Inferior parietal cortex (tissue), 1 donor: ENCODE results near the gene KLHDC9.
"Not testable (repeated sequence)": the region's sequence is repeated elsewhere in the genome, so short reads cannot be mapped to it uniquely, and the experiment has no call there.

ENCODE experiments used
- DNase-seq: peaks from one replicate; pipeline ENCODE4 v3.0.0-alpha.2; 2016; ENCODE audit errors: extremely low spot score

KLHDC9 gene

GRCh38 chr1:161098210-161099068 lies at the start of gene KLHDC9:
KLHDC9 (plus strand) TSS chr1:161098361; CDS start chr1:161098536, 175 bp downstream.
- peak; percentile 71 for DNase-seq

- no peak for DNase-seq
These were observed 49.0 kb upstream of the KLHDC9 start for GRCh38 chr1:161048949-161049722.

GRCh38 chr1:161051219-161051618 lies 46.9 kb upstream of the KLHDC9 start:
- no peak for DNase-seq

- no peak for DNase-seq
These were observed 45.3 kb upstream of the KLHDC9 start for GRCh38 chr1:161052899-161053298.

GRCh38 chr1:161054232-161054631 lies 43.9 kb upstream of the KLHDC9 start:
- no peak for DNase-seq

GRCh38 chr1:161054805-161055204 lies 43.4 kb upstream of the KLHDC9 start:
- no peak for DNase-seq

GRCh38 chr1:161059293-161059692 lies 38.9 kb upstream of the KLHDC9 start:
- DNase-seq: no peak

GRCh38 chr1:161061419-161061818 lies 36.7 kb upstream of the KLHDC9 start:
- DNase-seq: no peak

GRCh38 chr1:161063936-161064335 lies 34.2 kb upstream of the KLHDC9 start:
- not testable (repeated sequence) for DNase-seq

- not testable (repeated sequence) for DNase-seq
These were observed 32.5 kb upstream of the KLHDC9 start for GRCh38 chr1:161065681-161066080.

GRCh38 chr1:161066694-161067093 lies 31.5 kb upstream of the KLHDC9 start:
- DNase-seq: no peak

GRCh38 chr1:161068306-161069234 lies 29.6 kb upstream of the KLHDC9 start:
- DNase-seq: no peak

GRCh38 chr1:161069241-161069640 lies 28.9 kb upstream of the KLHDC9 start:
- no peak for DNase-seq

GRCh38 chr1:161069731-161070270 lies 28.4 kb upstream of the KLHDC9 start, which contains the start of gene ARHGAP30:
ARHGAP30 (minus strand) TSS chr1:161069891; CDS start chr1:161069624, 267 bp downstream.
- no peak for DNase-seq

- DNase-seq: no peak
These were observed 27.4 kb upstream of the KLHDC9 start for GRCh38 chr1:161070761-161071160.

- peak; percentile 21 for DNase-seq
These were observed 26.2 kb upstream of the KLHDC9 start for GRCh38 chr1:161071886-161072371.

- DNase-seq: no peak
These were observed 25.3 kb upstream of the KLHDC9 start for GRCh38 chr1:161072751-161073449.

GRCh38 chr1:161073474-161074121 lies 24.6 kb upstream of the KLHDC9 start:
- no peak for DNase-seq

GRCh38 chr1:161074676-161075368 lies 23.3 kb upstream of the KLHDC9 start:
- DNase-seq: no peak
